BLaER1 (cell line): ENCODE results near the gene DDX25.

ENCODE experiments used
- H3K27ac ChIP-seq: shearing (Covaris generic); formaldehyde crosslinking; 2 replicates; pipeline ENCODE4 v1.8.1; 2022
- H3K27me3 ChIP-seq: shearing (Covaris generic); formaldehyde crosslinking; 2 replicates; pipeline ENCODE4 v1.8.1; 2022
- H3K36me3 ChIP-seq: shearing (Covaris generic); formaldehyde crosslinking; 2 replicates; pipeline ENCODE4 v1.8.1; 2022
- H3K4me1 ChIP-seq: shearing (Covaris generic); formaldehyde crosslinking; 2 replicates; pipeline ENCODE4 v1.8.1; 2022
- H3K4me2 ChIP-seq: shearing (Covaris generic); formaldehyde crosslinking; 2 replicates; pipeline ENCODE4 v1.8.1; 2022
- H3K4me3 ChIP-seq: shearing (Covaris generic); formaldehyde crosslinking; 2 replicates; pipeline ENCODE4 v1.8.1; 2022
- H3K9ac ChIP-seq: shearing (Covaris generic); formaldehyde crosslinking; 2 replicates; pipeline ENCODE4 v1.8.1; 2022
- H3K9me3 ChIP-seq: shearing (Covaris generic); formaldehyde crosslinking; 2 replicates; pipeline ENCODE4 v1.8.1; 2022
- H4K20me1 ChIP-seq: shearing (Covaris generic); formaldehyde crosslinking; 2 replicates; pipeline ENCODE4 v1.8.1; 2022
- Cebpa-rat ChIP-seq: shearing (Covaris generic); IDR thresholded peaks from 2 replicates; pipeline ENCODE4 v1.8.1; 2022

The DDX25 gene

DNA sequence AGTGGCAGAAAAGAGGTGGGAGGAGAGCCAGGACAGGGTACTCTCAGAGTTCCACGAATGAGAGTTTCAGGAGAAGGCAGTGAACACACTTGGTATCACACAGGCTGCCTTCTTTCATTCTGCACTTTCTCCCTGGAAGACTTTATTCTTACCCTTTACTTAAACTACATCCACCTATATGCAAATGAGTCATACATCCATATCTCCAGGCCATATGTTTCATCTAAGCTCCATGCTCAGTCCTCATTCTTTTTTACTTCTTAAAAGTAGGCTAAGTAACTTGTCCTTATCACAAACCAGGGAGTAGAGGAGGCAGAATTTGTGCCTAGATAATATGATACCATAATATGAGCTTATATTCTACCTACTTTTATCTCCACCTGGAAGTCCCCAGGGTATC lies 23.0 kb upstream of the DDX25 start:
- Histone ChIP-seq H3K36me3 (no peaks in the 10 kb centered on the region), H3K4me1 (peaks cover 2% of the 10 kb centered on the region; the same call in 1 of the 2 replicates), H3K4me2 (no peak overlapping the region), H3K9me3 (peaks cover 10% of the 10 kb centered on the region; the same call in 1 of the 2 replicates), H4K20me1 (no peaks in the 10 kb centered on the region), H3K9ac (no peak overlapping the region), H3K4me3 (no peak overlapping the region), H3K27ac (no peak overlapping the region), H3K27me3 (no peaks in the 10 kb centered on the region)
- no peak for TF ChIP-seq Cebpa-rat

DNA sequence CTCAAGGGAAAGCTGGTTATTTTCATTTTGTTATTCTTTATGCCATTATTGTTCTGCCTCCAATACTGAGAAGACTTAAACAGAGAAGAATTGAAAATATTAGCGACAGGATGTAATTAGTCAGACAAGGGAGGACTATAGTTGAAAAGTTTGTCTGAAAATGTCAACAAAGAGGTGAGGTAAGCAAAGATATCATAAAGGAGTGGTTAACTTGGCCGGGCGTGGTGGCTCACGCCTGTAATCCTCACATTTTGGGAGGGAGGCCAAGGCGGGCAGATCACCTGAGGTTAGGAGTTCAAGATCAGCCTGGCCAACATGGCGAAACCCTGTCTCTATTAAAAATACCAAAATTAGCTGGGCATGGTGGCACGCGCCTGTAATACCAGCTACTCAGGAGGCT lies 20.9 kb upstream of the DDX25 start:
- H3K9me3 ChIP-seq = peaks cover 14% of the 10 kb centered on the region; the same call in 1 of the 2 replicates
- no peak overlapping the region for H3K27ac ChIP-seq
- TF ChIP-seq Cebpa-rat = no peak

DNA sequence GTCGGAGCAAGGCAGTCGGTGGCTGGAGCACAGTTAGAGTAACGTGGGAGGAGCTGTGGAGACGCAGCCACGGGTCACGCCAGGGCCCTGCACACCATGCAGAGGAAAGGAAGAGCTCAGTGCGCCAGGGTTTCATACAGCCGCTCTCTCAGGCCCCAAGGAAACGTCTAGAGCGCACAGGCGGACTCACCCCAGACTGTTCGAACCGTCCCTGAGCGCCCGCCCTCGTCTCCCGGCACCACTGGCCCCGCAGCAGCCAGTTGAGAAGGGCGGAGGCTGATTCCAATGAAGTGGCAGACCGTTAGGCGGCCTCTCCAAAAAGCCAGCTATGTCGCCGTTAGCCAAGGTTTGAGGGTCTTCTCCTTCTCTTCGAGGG lies 17.3 kb upstream of the DDX25 start:
- H3K9ac ChIP-seq = peak overlapping the region; percentile 92
- H3K4me3 ChIP-seq = peak overlapping the region; percentile 98

More for the DNA sequence above, 20.9 kb upstream of the DDX25 start:
- H3K4me2 ChIP-seq = no peak overlapping the region
- no peaks in the 10 kb centered on the region for H4K20me1 ChIP-seq
- no peaks in the 10 kb centered on the region for H3K36me3 ChIP-seq
- no peaks in the 10 kb centered on the region for H3K27me3 ChIP-seq
- H3K4me1 ChIP-seq = peaks cover 12% of the 10 kb centered on the region
- no peak overlapping the region for H3K4me3 ChIP-seq
- H3K9ac ChIP-seq = no peak overlapping the region

DNA sequence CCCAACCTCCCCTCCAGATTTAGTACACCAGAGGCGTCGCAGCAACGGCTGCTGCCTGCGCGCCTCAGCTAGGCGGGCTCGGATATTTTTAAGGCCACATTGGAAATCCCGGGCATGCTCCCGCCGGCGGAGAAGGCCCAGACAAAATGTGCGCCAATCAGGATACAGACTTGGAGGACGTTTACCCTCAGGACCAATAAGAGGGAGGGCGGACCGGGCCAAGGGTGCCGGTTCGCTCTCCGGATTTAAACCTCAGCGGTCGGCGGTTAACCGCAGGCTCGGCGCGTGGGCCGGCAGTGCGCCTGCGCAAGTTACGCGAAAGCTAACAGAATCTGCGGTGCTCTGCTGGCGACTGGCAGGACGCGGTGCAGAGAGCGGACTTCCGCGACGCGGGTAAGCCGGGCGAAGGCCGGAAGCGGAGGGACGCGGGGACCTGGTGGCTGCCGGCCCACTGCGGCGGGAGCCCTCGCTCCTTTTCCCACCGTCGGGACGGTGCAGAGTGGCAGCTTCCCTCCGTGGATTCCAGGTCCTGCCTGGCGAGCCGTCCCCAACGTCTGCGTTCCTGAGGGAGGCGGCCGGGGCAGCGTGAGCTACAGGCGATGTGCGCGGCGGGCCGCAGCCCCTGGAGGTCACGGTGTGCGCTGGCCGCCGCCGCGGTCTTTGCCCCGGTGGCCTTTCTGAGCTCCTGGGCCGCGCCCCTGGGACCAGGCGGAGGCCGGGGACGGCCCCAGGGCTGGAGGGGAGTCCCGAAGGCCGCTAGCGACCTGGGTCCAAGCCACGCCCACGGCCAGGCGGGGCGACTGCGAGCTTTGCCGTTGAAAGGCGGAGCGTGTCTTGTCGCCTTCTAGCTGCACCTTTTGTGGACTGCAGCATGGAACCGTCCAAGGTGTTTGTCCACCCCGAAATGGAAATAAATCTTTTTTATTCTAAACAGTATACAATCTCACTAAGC lies 16.7 kb upstream of the DDX25 start, which contains the start of gene HYLS1:
Gene HYLS1 (plus strand): TSS at position 296 of the 952 bp plus-strand sequence. CDS start 11,701 bp downstream, outside the sequence.
- Histone ChIP-seq H3K9ac (peak within 1 kb of the TSS; percentile 92), H3K4me1 (peaks cover 38% of the 10 kb centered on the region)

More for the DNA sequence above, 17.3 kb upstream of the DDX25 start:
- Histone ChIP-seq H3K27ac (peak overlapping the region; percentile 97), H3K4me2 (peak overlapping the region; percentile 89), H3K27me3 (no peaks in the 10 kb centered on the region), H4K20me1 (peaks cover 29% of the 10 kb centered on the region), H3K36me3 (peaks cover 13% of the 10 kb centered on the region; the same call in 1 of the 2 replicates), H3K4me1 (peaks cover 38% of the 10 kb centered on the region), H3K9me3 (peaks cover 14% of the 10 kb centered on the region; the same call in 1 of the 2 replicates)
- no peak for TF ChIP-seq Cebpa-rat

DNA sequence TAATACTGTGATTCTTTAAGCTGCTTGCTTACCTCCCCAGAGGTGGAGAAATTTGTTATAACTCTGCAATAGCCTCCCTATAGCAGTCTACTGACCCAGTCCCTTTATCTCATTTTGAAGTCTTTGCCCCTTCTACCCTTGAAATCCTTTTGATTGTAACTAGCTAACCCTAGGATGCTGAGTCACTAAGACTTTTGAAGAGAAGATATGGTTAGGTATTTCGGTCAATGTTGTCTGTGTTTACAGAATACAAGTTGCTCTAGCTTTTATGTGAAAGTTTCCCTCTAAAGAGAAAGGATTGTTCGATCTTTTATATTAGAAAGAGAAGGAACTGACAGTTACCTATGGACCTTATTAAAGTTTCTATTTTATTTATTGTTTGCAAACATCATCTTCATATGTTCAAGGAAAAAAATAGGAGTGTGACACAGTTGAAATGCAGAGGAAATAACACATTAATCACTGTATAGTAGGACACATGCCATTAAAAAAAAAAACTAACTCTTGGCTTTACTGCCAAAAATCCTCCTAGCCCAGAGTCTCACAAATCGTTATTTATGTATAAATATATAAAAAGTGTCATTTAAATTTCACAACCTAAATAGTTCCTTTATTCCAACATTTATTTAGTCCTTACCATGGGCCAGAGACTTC lies 13.7 kb upstream of the DDX25 start:
- H3K27ac ChIP-seq = no peak overlapping the region
- H3K9me3 ChIP-seq = peaks cover 10% of the 10 kb centered on the region; the same call in 1 of the 2 replicates
- H3K4me3 ChIP-seq = no peak overlapping the region
- H3K36me3 ChIP-seq = peaks cover 49% of the 10 kb centered on the region
- H4K20me1 ChIP-seq = peaks cover 65% of the 10 kb centered on the region
- no peak overlapping the region for H3K9ac ChIP-seq
- H3K27me3 ChIP-seq = no peaks in the 10 kb centered on the region
- peak overlapping the region; percentile 36 for H3K4me2 ChIP-seq
- H3K4me1 ChIP-seq = peaks cover 38% of the 10 kb centered on the region
- TF ChIP-seq Cebpa-rat = no peak

More for the DNA sequence above, 16.7 kb upstream of the DDX25 start, which contains the start of gene HYLS1:
- no peak for TF ChIP-seq Cebpa-rat
- peaks cover 36% of the 10 kb centered on the region for H4K20me1 ChIP-seq
- H3K4me2 ChIP-seq = peak within 1 kb of the TSS; percentile 89
- peak within 1 kb of the TSS; percentile 97 for H3K27ac ChIP-seq
- no peaks in the 10 kb centered on the region for H3K27me3 ChIP-seq
- peaks cover 14% of the 10 kb centered on the region; the same call in 1 of the 2 replicates for H3K9me3 ChIP-seq
- H3K36me3 ChIP-seq = peaks cover 20% of the 10 kb centered on the region
- H3K4me3 ChIP-seq = peak within 1 kb of the TSS; percentile 98

DNA sequence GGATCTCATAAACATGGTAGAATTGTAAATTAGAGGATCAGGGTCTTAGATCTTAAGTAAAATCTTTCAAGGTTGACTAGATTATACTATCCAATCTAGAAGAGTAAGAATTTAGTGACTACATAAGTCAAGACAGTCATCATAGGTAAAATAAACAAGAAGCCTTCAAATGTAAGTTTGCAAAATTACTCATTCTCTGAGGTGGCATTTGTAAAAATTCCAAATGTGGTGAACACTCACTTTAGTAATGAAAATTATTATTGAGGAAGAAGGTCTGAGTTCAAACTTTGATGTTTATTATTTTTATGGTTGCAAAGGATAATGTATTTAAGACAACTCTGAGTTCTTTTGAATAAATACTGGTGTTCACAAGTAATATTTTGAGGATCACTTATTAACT lies 12.2 kb upstream of the DDX25 start:
- no peak overlapping the region for H3K4me2 ChIP-seq
- peaks cover 79% of the 10 kb centered on the region for H4K20me1 ChIP-seq
- H3K9ac ChIP-seq = no peak overlapping the region

DNA sequence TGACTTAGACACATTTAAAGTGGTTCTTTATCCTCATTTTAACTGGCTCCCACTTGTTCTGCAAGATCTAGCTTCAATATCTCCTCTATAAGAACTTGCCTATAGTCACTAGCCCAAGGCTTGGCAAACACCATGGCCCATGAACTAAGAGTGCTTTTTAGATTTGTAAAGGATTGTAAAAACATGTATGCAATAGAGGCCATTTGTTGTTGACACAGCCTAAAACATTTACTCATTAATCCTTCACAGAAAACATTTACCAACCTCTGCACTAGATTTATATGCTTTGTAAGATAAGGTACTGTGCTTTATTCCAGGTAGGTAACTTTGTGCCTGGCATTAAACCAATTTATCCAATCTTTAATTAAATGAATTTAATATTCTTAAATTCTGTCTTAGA lies 11.3 kb upstream of the DDX25 start:
- TF ChIP-seq Cebpa-rat = no peak
- Histone ChIP-seq H3K9ac (no peak overlapping the region), H3K27ac (no peak overlapping the region), H3K4me3 (no peak overlapping the region), H3K36me3 (peaks cover 60% of the 10 kb centered on the region), H4K20me1 (peaks cover 88% of the 10 kb centered on the region), H3K4me2 (no peak overlapping the region), H3K9me3 (no peaks in the 10 kb centered on the region), H3K27me3 (no peaks in the 10 kb centered on the region), H3K4me1 (peaks cover 28% of the 10 kb centered on the region)

More for the DNA sequence above, 12.2 kb upstream of the DDX25 start:
- Histone ChIP-seq H3K4me3 (no peak overlapping the region), H3K27ac (no peak overlapping the region), H3K9me3 (no peaks in the 10 kb centered on the region), H3K36me3 (peaks cover 55% of the 10 kb centered on the region), H3K27me3 (no peaks in the 10 kb centered on the region), H3K4me1 (peaks cover 28% of the 10 kb centered on the region)
- TF ChIP-seq Cebpa-rat = no peak

DNA sequence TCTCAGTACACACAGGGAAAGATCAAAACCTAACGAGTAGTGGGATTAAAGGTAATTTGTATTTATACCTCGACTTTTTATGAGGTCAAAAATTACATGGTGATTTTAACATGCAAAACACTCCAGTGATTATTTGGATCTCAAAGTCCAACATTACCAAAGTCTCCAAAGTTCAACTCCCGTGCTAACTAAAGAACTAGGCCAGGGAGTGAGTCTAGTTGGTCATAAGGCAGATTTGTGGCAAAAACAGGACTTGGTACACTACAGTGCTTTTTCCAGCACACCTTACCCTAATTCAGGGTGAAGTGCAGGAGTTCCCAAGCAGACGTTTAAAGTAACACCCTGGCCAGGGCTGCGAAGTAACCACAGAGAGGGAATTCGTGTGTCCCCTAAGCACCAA lies 2.4 kb upstream of the DDX25 start:
- Histone ChIP-seq H3K27me3 (no peaks in the 10 kb centered on the region), H3K27ac (no peak overlapping the region), H3K4me1 (peaks cover 3% of the 10 kb centered on the region; the same call in 1 of the 2 replicates), H4K20me1 (peaks cover 41% of the 10 kb centered on the region), H3K9me3 (no peaks in the 10 kb centered on the region; the same call in 1 of the 2 replicates), H3K4me2 (peak overlapping the region; percentile 26; the same call in 1 of the 2 replicates), H3K36me3 (peaks cover 43% of the 10 kb centered on the region), H3K4me3 (no peak overlapping the region), H3K9ac (no peak overlapping the region)
- TF ChIP-seq Cebpa-rat = no peak

DNA sequence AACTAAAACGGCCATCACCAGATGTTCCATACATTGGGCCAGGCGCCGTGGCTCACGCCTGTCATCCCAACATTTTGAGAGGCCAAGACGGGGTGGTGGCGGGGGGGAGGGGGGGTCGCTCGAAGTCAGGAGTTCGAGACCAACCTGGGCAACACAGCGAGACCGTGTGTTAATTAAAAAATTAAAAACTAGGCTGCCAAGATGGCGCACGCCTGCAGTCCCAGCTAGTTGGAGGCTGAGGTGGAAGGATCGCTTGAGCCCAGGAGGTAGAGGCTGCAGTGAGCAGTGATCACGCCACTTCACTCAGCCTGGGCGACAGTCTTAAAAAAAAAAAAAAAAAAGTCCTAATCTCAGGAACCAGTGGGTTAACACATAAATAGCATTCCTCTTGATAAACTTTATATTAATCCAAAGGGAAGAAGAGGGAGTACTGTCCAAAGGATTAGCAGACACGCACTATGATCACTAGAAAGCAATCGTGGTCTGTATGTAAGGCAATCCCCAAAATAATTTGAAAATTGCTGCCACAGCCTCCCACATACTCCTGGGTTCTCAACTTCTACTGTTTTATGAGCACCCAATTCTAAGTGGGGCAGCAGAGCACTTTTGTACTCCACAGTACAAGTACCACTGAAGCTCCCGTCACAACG lies 1.9 kb upstream of the DDX25 start:
- TF ChIP-seq Cebpa-rat = no peak
- Histone ChIP-seq H3K27me3 (no peaks in the 10 kb centered on the region), H3K27ac (peak overlapping the region; percentile 31; the same call in 1 of the 2 replicates), H3K4me2 (peak overlapping the region; percentile 75), H3K4me1 (peaks cover 3% of the 10 kb centered on the region; the same call in 1 of the 2 replicates), H3K4me3 (peak overlapping the region; percentile 68), H3K36me3 (peaks cover 43% of the 10 kb centered on the region), H4K20me1 (peaks cover 37% of the 10 kb centered on the region), H3K9me3 (no peaks in the 10 kb centered on the region; the same call in 1 of the 2 replicates), H3K9ac (peak overlapping the region; percentile 79)
